Measurements from ENCODE around the gene ANKRD29. TPM values are rescaled to one million over a fixed set of nuclear protein-coding genes. Genes with fewer than 3 reads are reported as not detected.
"Not testable (repeated sequence)": the region's sequence is repeated elsewhere in the genome, so short reads cannot be mapped to it uniquely, and the experiment has no call there.

ANKRD29 gene
- total RNA-seq, 1 experiment from 2014 or later = 3.2 TPM

- in situ Hi-C loops (cut with HindIII; ENCODE audit: low pct_unique_long_range_greater_than_20kb, low sequenced_read_pairs) = no loop called here
- DNase-seq (ENCODE audit: low read depth, low spot score) = peak; percentile 45
These were observed 31.0 kb downstream of the ANKRD29 start for GRCh38 chr18:23631746-23632145.

GRCh38 chr18:23631312-23631711 is 31.4 kb downstream of the ANKRD29 start:
- in situ Hi-C loops (cut with HindIII; ENCODE audit: low pct_unique_long_range_greater_than_20kb, low sequenced_read_pairs) = no loop called here
- DNase-seq (ENCODE audit: low read depth, low spot score) = no peak

GRCh38 chr18:23629444-23629946 is 33.2 kb downstream of the ANKRD29 start:
- in situ Hi-C loops (cut with HindIII; ENCODE audit: low pct_unique_long_range_greater_than_20kb, low sequenced_read_pairs) = no loop called here

GRCh38 chr18:23627970-23628369 is 34.7 kb downstream of the ANKRD29 start:
- no peak for DNase-seq (ENCODE audit: low read depth, low spot score)
- in situ Hi-C loops (cut with HindIII; ENCODE audit: low pct_unique_long_range_greater_than_20kb, low sequenced_read_pairs) = no loop called here

More at GRCh38 chr18:23629444-23629946, 33.2 kb downstream of the ANKRD29 start:
- no peak for DNase-seq (ENCODE audit: low read depth, low spot score)

GRCh38 chr18:23627321-23627720 is 35.4 kb downstream of the ANKRD29 start:
- no peak for DNase-seq (ENCODE audit: low read depth, low spot score)
- in situ Hi-C loops (cut with HindIII; ENCODE audit: low pct_unique_long_range_greater_than_20kb, low sequenced_read_pairs) = no loop called here

GRCh38 chr18:23626451-23627279 is 36.0 kb downstream of the ANKRD29 start:
- in situ Hi-C loops (cut with HindIII; ENCODE audit: low pct_unique_long_range_greater_than_20kb, low sequenced_read_pairs) = no loop called here
- DNase-seq (ENCODE audit: low read depth, low spot score) = peak; percentile 34

- no peak for DNase-seq (ENCODE audit: low read depth, low spot score)
- in situ Hi-C loops (cut with HindIII; ENCODE audit: low pct_unique_long_range_greater_than_20kb, low sequenced_read_pairs) = no loop called here
These were observed 39.7 kb downstream of the ANKRD29 start for GRCh38 chr18:23623040-23623439.

GRCh38 chr18:23619388-23619881 is 43.3 kb downstream of the ANKRD29 start:
- DNase-seq (ENCODE audit: low read depth, low spot score) = no peak
- in situ Hi-C loops (cut with HindIII; ENCODE audit: low pct_unique_long_range_greater_than_20kb, low sequenced_read_pairs) = no loop called here

- in situ Hi-C loops (cut with HindIII; ENCODE audit: low pct_unique_long_range_greater_than_20kb, low sequenced_read_pairs) = no loop called here
- DNase-seq (ENCODE audit: low read depth, low spot score) = no peak
These were observed 43.8 kb downstream of the ANKRD29 start for GRCh38 chr18:23618862-23619387.

GRCh38 chr18:23617412-23618014 is 45.2 kb downstream of the ANKRD29 start:
- in situ Hi-C loops (cut with HindIII; ENCODE audit: low pct_unique_long_range_greater_than_20kb, low sequenced_read_pairs) = no loop called here

GRCh38 chr18:23616258-23616657 is 46.5 kb downstream of the ANKRD29 start:
- no peak for DNase-seq (ENCODE audit: low read depth, low spot score)
- in situ Hi-C loops (cut with HindIII; ENCODE audit: low pct_unique_long_range_greater_than_20kb, low sequenced_read_pairs) = no loop called here

More at GRCh38 chr18:23617412-23618014, 45.2 kb downstream of the ANKRD29 start:
- no peak for DNase-seq (ENCODE audit: low read depth, low spot score)

- no peak for DNase-seq (ENCODE audit: low read depth, low spot score)
- in situ Hi-C loops (cut with HindIII; ENCODE audit: low pct_unique_long_range_greater_than_20kb, low sequenced_read_pairs) = no loop called here
These were observed 47.8 kb downstream of the ANKRD29 start for GRCh38 chr18:23614891-23615290.

- DNase-seq (ENCODE audit: low read depth, low spot score) = no peak
- in situ Hi-C loops (cut with HindIII; ENCODE audit: low pct_unique_long_range_greater_than_20kb, low sequenced_read_pairs) = no loop called here
These were observed 48.3 kb downstream of the ANKRD29 start for GRCh38 chr18:23614413-23614812.

- in situ Hi-C loops (cut with HindIII; ENCODE audit: low pct_unique_long_range_greater_than_20kb, low sequenced_read_pairs); DNase-seq (ENCODE audit: low read depth, low spot score): not testable (repeated sequence)
These were observed 49.6 kb downstream of the ANKRD29 start for GRCh38 chr18:23613091-23613475.

GRCh38 chr18:23612434-23613090 is 50.1 kb downstream of the ANKRD29 start:
- no peak for DNase-seq (ENCODE audit: low read depth, low spot score)
- in situ Hi-C loops (cut with HindIII; ENCODE audit: low pct_unique_long_range_greater_than_20kb, low sequenced_read_pairs) = no loop called here

- DNase-seq (ENCODE audit: low read depth, low spot score) = no peak
- in situ Hi-C loops (cut with HindIII; ENCODE audit: low pct_unique_long_range_greater_than_20kb, low sequenced_read_pairs) = no loop called here
These were observed 53.2 kb downstream of the ANKRD29 start for GRCh38 chr18:23609390-23610023.

GRCh38 chr18:23608211-23608610 is 54.5 kb downstream of the ANKRD29 start:
- in situ Hi-C loops (cut with HindIII; ENCODE audit: low pct_unique_long_range_greater_than_20kb, low sequenced_read_pairs) = no loop called here
- no peak for DNase-seq (ENCODE audit: low read depth, low spot score)
